ENCODE data around the gene SOBP. TPM values are rescaled to one million over a fixed set of nuclear protein-coding genes. Genes with fewer than 3 reads are reported as not detected.

The SOBP gene
- total RNA-seq, 2 donors from 2014 or later, result 0.70 to 4.6 TPM

DNA sequence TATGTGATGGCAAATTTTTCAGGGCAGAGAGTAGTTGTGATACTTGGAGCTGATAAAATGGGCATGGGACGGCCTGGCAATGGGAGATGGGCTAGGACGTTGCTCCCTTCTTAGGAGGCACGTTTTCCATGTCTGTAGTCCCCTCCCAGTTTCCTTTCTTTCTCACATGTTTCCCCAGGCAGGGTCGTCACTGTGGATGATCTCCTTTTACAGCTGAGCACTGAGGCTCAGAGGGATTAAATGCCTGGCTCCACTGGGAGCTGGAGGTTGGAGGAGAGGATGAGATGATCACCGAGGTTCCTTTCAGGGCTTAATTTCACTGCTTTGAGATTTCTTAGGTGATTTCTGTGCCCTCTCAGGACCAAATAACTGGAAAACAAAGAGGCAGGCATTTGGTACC lies 136.7 kb downstream of the SOBP start:
- ATAC-seq (no peak), DNase-seq (no peak)

GRCh38 chr6:107627969-107628368 lies 138.1 kb downstream of the SOBP start:
- intact Hi-C loops (cut with DNase I, micrococcal nuclease), result no loop called here
- DNase-seq (no peak), ATAC-seq (peak; percentile 60)

More for the DNA sequence above, 136.7 kb downstream of the SOBP start:
- intact Hi-C loops (cut with DNase I, micrococcal nuclease), result no loop called here

DNA sequence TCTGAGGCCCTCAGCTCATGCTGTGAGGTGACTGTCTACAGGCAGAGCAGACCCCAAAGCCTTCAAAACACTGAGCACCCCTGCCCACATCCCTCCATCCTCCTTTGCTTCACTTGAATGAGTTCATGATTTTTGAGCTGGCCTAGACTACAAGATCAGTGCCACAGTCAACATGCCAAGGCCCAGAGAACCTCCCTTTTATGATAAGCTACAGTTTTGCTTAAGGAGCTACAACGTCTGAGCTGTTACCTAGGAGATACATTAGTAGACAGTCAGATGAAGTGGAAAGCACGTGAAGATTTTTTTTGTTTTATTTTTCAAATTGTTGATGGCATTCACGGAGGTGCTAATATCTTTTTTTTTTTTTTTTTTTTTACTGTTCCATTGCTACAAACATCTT lies 139.0 kb downstream of the SOBP start:
- DNase-seq (no peak), ATAC-seq (no peak)
- intact Hi-C loops (cut with DNase I, micrococcal nuclease), result no loop called here

- intact Hi-C loops (cut with DNase I, micrococcal nuclease), result no loop called here
- DNase-seq, result no peak
- no peak for ATAC-seq
Measured at GRCh38 chr6:107629548-107630129, 139.7 kb downstream of the SOBP start.

GRCh38 chr6:107630348-107630977 lies 140.5 kb downstream of the SOBP start:
- intact Hi-C loops (cut with DNase I, micrococcal nuclease), result no loop called here
- DNase-seq (no peak), ATAC-seq (no peak)

- intact Hi-C loops (cut with DNase I, micrococcal nuclease), result no loop called here
- DNase-seq, result no peak
- ATAC-seq, result no peak
Measured at GRCh38 chr6:107632381-107633136, 142.6 kb downstream of the SOBP start.

GRCh38 chr6:107633680-107634323 lies 143.9 kb downstream of the SOBP start:
- no peak for DNase-seq
- intact Hi-C loops (cut with DNase I, micrococcal nuclease), result no loop called here
- ATAC-seq, result no peak

DNA sequence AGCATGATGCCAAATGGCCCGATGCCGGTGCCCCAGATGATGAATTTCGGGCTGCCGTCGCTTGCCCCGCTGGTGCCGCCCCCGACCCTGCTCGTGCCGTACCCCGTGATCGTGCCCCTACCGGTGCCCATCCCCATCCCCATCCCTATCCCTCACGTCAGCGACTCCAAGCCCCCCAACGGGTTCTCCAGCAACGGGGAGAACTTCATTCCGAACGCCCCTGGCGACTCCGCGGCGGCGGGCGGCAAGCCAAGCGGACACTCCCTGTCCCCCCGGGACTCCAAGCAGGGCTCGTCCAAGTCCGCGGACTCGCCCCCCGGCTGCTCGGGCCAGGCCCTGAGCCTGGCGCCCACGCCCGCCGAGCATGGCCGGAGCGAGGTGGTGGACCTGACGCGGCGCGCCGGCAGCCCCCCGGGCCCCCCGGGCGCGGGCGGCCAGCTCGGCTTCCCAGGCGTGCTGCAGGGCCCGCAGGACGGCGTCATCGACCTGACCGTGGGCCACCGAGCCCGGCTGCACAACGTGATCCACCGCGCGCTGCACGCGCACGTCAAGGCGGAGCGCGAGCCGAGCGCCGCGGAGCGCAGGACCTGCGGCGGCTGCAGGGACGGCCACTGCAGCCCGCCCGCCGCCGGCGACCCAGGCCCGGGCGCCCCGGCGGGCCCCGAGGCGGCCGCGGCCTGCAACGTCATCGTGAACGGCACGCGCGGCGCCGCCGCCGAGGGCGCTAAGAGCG lies 144.6 kb downstream of the SOBP start:
- ATAC-seq (no peak), DNase-seq (no peak)
- intact Hi-C loops (cut with DNase I, micrococcal nuclease), result no loop called here

GRCh38 chr6:107635057-107635515 lies 145.2 kb downstream of the SOBP start:
- DNase-seq, result no peak
- intact Hi-C loops (cut with DNase I, micrococcal nuclease), result no loop called here
- ATAC-seq, result no peak

- intact Hi-C loops (cut with DNase I, micrococcal nuclease), result no loop called here
- no peak for ATAC-seq
Measured at GRCh38 chr6:107636486-107636885, 146.6 kb downstream of the SOBP start.

DNA sequence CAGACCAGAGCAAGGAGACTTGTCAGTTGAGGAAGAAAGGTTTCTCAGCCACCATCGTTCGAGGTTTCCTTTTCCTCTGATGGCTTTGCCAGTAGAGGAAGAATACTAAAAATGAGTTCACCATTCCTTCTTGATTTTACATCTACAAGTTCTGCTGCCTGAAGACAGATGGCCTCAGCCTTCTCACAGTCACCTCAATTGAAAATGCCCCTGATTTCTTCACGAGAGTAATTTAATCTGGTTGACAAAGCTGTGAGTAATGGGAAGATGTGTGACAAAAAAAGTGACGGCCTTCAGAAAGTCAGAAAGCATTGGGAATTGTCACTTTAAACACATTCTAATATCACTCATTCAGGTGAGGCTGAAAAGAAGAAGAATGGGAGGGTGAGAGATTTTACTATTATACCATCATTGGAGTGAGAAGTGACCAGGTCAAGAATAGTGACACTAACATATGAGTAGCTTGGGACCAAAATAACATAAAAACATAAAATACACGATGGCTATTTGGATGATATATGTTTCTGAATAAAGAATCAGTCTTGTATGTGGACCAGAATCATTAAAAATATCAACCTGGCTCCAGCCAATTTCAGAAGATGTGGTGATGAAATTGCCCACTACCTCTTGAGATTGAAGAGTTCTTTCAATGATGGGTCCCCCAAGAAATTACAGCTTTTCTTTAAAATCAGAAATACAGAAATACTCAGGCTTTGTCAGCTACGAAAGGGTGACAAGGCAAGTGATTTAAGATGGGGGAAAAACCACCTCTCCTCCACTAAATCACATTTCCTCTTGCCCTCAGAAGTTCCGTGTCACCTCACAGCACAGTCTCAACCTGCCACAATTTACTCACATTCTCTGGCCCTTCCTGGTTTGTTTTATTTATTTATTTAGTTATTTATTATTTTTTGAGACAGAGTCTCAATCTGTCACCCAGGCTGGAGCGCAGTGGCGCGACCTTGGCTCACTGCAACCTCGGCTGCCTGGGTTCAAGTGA lies 147.7 kb downstream of the SOBP start:
- ATAC-seq, result no peak
- intact Hi-C loops (cut with DNase I, micrococcal nuclease), result no loop called here
- no peak for DNase-seq

More at GRCh38 chr6:107636486-107636885, 146.6 kb downstream of the SOBP start:
- no peak for DNase-seq

GRCh38 chr6:107638493-107638892 lies 148.6 kb downstream of the SOBP start:
- no peak for DNase-seq
- no peak for ATAC-seq
- intact Hi-C loops (cut with DNase I, micrococcal nuclease), result no loop called here

DNA sequence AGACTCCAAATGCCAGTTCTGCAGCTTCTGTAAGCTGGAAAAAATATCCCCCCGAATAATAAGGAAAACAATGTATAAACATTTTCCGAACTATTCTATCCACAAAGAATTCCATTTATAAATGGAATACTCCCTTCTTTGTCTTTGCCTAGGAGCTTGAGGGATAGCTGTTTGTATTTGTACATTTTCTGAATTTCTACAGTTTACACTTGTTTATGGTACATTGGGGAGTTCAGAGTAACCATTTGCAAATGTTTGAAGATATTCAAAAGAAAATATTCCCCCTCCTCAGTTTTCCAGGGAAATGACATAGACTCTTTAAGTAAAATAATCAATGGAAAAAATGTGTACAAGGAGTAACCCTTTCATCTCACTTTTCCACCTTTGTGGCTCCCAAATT lies 149.6 kb downstream of the SOBP start:
- ATAC-seq (no peak), DNase-seq (no peak)
- intact Hi-C loops (cut with DNase I, micrococcal nuclease), result no loop called here

GRCh38 chr6:107641071-107641470 lies 151.2 kb downstream of the SOBP start:
- no peak for DNase-seq
- intact Hi-C loops (cut with DNase I, micrococcal nuclease), result no loop called here
- ATAC-seq, result no peak

GRCh38 chr6:107641500-107641941 lies 151.6 kb downstream of the SOBP start:
- ATAC-seq (no peak), DNase-seq (no peak)
- intact Hi-C loops (cut with DNase I, micrococcal nuclease), result no loop called here

- intact Hi-C loops (cut with DNase I, micrococcal nuclease), result no loop called here
- ATAC-seq, result no peak
- no peak for DNase-seq
Measured at GRCh38 chr6:107642095-107642860, 152.4 kb downstream of the SOBP start.

- ATAC-seq, result no peak
- DNase-seq, result no peak
- intact Hi-C loops (cut with DNase I, micrococcal nuclease), result no loop called here
Measured at GRCh38 chr6:107642861-107643328, 153.0 kb downstream of the SOBP start.
